HG03457 (cell line): ENCODE results near the gene TNXB.
"Not testable (repeated sequence)": the region's sequence is repeated elsewhere in the genome, so short reads cannot be mapped to it uniquely, and the experiment has no call there.

Experiments used
- ATAC-seq: cut with Tn5 transposase; IDR thresholded peaks from one replicate; pipeline ENCODE4 v1.9.1; 2021; ENCODE audit warnings: moderate number of reproducible peaks; ENCODE audit not compliant: unreplicated experiment

TNXB gene

DNA sequence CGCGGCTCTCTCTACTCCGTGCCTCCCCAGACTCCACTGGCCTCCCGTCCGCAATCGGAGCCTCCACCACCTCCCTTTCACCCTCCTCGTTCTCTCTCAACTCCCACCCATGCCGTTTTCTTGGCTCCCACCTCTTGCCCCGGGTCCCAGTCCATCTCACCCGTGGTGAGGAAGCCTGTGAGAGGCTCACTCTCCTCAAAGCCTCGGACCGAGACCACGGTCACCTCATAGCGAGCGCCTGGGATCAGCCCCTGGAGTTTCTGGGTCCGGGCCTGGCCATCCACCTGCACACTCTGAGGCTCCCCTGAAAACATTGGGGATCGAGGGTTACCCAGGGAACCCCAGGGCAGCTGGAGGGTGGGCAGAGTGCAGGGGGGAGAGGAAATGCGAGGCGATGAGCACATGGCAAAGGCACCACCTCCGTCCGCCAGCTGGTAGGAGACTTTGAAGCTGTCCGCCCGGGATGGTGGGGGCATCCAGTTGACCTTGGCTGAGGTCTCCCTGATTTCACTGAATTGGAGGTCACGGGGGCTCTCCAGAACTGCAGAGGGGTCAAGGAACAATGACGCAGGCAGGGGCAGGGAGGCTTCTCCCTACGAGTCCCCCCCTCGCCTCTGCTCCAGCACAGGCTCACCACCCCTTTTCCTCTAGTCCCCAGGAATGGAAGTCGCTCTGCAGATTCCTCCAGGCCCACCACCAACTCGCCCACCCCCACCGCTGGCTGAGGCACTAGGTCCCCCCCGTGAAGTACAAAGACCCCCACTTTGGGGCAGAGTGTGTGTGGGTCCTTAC lies 65.4 kb downstream of the TNXB start:
- not testable (repeated sequence) for ATAC-seq

DNA sequence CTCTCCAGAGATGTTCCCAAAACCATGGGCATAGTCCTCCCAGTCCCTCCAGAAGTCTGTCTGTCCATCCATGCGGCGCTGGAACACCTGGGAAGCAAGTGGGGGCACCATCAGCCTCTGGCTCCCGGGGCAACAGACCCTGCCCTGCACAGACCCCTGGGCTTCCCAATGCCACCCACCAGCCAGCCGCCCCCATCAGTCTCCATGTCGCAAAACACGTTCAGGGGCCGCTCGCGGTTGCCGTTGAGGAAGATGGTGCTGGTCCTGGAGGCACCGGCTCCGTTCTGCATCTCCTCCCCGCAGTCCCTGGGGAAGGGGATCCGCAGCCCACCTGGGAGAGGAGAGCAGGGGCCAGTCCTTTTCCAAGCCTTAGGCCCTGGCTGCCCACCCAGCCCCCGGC lies 66.9 kb downstream of the TNXB start:
- not testable (repeated sequence) for ATAC-seq

DNA sequence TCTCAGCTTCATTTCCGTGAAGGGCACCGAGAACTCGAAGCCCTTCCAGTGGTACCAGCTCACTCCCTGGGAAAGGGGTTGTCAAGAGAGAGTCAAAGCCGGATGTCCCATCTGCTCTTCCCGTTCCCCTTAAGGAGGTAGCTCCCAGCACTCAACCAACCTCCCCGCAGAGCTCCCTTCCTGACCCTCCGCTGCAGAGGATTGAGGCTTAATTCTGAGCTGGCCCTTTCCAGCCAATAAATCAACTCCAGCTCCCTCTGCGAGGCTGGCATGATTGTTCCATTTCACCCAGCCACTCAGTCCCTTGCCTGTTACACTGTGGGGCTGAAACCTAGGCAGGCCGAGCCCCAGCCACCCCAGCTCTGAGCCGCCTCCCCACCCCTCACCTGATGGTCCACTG lies 67.8 kb downstream of the TNXB start:
- ATAC-seq = not testable (repeated sequence)

DNA sequence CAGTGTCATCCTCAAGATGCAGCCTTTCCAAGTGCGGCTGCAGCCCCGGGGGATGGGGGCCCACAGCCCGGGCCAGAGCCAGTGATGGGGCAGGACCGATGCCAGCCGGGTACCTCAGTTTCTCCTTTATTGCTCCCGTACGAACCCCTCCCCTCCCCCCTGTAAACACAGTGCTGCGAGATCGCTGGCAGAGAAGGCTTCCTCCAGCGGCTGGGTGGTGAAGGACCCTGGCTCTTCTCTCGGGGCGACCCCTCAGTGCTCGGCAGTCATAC lies 68.2 kb downstream of the TNXB start:
- ATAC-seq = not testable (repeated sequence)

GRCh38 chr6:32040299-32041049 lies 68.7 kb downstream of the TNXB start:
- not testable (repeated sequence) for ATAC-seq

GRCh38 chr6:32039321-32040274 lies 69.5 kb downstream of the TNXB start:
- ATAC-seq = not testable (repeated sequence)

- ATAC-seq = not testable (repeated sequence)
Observed at GRCh38 chr6:32038878-32039277, 70.3 kb downstream of the TNXB start.

DNA sequence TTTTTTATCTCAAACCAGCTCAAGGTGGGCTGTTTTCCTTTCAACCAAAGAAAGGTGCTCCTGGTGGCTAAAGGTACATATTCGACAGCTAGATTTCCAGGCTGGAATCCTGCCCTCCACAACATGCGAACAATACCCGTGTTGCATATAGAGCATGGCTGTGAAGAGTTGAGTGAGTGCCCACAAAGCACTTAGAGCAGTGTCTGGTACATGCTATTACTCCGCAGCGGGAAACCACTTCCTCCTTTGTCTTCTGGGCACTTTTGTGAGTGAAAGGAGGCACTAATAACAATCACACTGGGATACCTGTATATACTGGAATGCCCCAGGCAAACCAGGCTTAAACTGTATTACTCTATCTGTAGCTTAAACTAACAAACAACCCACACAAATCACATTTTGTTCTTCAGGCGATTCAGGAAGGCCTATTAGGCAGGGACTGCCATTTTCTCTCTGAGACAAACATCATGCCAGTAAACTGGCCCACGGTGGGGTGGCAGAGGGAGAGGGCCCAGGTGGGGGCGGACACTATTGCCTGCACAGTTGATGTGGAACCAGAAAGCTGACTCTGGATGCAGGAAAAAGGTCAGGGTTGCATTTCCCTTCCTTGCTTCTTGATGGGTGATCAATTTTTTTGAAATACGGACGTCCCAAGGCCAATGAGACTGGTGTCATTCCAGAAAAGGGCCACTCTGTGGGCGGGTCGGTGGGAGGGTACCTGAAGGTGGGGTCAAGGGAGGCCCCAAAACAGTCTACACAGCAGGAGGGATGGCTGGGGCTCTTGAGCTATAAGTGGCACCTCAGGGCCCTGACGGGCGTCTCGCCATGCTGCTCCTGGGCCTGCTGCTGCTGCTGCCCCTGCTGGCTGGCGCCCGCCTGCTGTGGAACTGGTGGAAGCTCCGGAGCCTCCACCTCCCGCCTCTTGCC lies 71.3 kb downstream of the TNXB start, which contains the start of gene CYP21A2:
Gene CYP21A2 (plus strand): TSS at position 818 of the 927 bp plus-strand sequence. CDS start 8 bp downstream, at position 826.
- ATAC-seq = not testable (repeated sequence)

DNA sequence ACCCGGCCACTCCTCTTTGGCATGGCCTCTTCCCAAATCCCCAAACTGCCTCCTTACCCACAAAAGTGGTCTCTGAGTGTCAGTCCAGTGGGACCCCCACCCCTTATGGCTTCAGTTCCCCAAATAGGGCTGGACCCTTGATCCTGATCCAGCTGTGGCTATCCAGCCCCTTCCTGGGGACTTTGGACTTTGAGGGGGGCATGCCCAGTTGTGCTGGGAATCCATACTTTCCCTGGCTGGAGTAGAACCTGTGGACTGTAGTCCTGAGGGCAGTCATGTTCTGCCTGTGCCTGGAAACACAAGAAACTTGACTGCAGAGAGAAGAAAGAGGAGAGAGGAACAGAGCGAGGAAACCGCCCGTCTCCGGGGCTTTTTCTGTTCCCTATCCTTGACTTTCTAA lies 72.0 kb downstream of the TNXB start:
- not testable (repeated sequence) for ATAC-seq

GRCh38 chr6:32035283-32036013 lies 73.7 kb downstream of the TNXB start:
- not testable (repeated sequence) for ATAC-seq

- ATAC-seq = not testable (repeated sequence)
Observed at GRCh38 chr6:32029553-32029952, 79.6 kb downstream of the TNXB start.

DNA sequence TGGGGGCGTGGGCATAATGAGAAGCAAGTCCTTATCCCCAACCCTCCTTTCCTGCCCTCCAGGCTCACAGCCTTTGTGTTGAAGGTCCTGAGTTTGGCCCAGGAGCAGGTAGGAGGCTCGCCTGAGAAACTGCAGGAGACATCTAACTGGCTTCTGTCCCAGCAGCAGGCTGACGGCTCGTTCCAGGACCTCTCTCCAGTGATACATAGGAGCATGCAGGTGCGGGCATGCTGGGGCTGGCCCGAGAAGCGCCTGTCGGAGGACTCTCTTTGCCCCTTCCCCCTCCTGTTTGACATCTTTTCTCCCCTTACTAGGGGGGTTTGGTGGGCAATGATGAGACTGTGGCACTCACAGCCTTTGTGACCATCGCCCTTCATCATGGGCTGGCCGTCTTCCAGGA lies 80.5 kb downstream of the TNXB start:
- not testable (repeated sequence) for ATAC-seq

DNA sequence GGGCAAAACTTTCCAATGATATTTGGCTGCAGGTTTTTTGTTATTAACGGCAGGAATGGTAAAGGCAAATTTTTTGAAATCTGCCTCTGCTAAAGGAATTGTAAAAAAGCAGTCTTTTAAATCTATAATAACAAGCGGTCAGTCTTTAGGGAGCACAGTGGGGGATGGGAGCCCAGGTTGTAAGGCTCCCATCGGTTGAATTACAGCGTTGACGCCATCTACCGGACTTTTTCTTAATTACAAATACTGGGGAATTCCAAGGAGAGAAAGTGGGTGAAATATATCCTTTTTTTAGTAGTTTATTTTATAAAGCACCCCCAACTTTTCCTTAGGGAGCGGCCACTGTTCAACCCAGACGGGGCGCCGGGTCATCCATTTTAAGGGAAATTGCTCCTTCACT lies 87.0 kb downstream of the TNXB start:
- ATAC-seq = not testable (repeated sequence)

DNA sequence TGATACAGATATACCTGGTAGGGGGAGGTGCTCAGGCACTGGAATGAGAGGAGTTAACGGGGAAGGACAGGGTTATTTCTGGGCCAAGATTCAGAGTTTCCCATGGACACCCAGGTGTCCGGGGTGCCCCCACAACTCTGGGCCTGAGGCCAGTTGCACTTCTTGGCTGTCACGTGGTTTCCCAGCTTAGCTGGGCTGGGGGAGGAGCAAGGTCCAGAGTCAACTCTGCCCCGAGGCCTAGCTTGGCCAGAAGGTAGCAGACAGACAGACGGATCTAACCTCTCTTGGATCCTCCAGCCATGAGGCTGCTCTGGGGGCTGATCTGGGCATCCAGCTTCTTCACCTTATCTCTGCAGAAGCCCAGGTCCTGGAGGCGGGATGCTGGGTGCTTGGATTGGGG lies 94.6 kb downstream of the TNXB start, which contains the start of gene C4B:
Gene C4B (plus strand): TSS at position 249 of the 400 bp plus-strand sequence. CDS start 51 bp downstream, at position 300.
- ATAC-seq = not testable (repeated sequence)

DNA sequence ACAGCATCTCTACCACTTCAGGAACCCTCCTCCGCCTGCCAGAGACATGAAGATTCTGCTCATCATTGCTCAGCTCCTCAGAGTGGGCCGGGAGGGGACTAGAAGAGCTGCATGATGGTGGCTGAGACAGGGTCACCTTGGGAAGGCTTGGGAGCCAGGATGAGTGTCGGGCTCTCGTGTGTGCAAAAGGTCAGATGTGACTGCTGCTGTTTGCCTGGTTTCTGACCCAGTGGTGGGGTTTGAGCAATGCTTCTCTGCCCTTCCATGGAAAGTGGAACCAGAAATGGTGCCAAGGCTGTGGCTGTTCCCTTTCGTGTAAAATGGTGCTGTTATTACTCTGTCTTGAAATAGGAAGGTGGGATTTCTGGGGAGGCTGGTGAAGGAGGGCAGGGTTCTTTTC lies 95.4 kb downstream of the TNXB start:
- ATAC-seq = not testable (repeated sequence)

- not testable (repeated sequence) for ATAC-seq
Observed at GRCh38 chr6:32012941-32013617, 96.1 kb downstream of the TNXB start.

- not testable (repeated sequence) for ATAC-seq
Observed at GRCh38 chr6:32010856-32011530, 98.1 kb downstream of the TNXB start.

DNA sequence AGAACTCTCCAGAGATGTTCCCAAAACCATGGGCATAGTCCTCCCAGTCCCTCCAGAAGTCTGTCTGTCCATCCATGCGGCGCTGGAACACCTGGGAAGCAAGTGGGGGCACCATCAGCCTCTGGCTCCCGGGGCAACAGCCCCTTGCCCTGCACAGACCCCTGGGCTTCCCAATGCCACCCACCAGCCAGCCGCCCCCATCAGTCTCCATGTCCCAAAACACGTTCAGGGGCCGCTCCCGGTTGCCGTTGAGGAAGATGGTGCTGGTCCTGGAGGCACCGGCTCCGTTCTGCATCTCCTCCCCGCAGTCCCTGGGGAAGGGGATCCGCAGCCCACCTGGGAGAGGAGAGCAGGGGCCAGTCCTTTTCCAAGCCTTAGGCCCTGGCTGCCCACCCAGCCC lies 99.6 kb downstream of the TNXB start:
- ATAC-seq = not testable (repeated sequence)
